ENCODE measurements around the gene ZBTB47.

The ZBTB47 gene

GRCh38 chr3:42686832-42687650 lies 33.5 kb downstream of the ZBTB47 start:
- peak; percentile 1 for DNase-seq

- peak; percentile 11 for DNase-seq
Measured at GRCh38 chr3:42688016-42688415, 34.5 kb downstream of the ZBTB47 start.

- DNase-seq: peak; percentile 5
Measured at GRCh38 chr3:42688487-42689420, 35.3 kb downstream of the ZBTB47 start.

- no peak for DNase-seq
Measured at GRCh38 chr3:42689421-42690014, 36.0 kb downstream of the ZBTB47 start.

- no peak for DNase-seq
Measured at GRCh38 chr3:42690191-42690590, 36.7 kb downstream of the ZBTB47 start.

- DNase-seq: no peak
Measured at GRCh38 chr3:42690766-42691680, 37.5 kb downstream of the ZBTB47 start.

- no peak for DNase-seq
Measured at GRCh38 chr3:42691816-42692666, 38.5 kb downstream of the ZBTB47 start.

GRCh38 chr3:42692667-42693529 lies 39.4 kb downstream of the ZBTB47 start:
- no peak for DNase-seq

- DNase-seq: no peak
Measured at GRCh38 chr3:42693530-42693930, 40.0 kb downstream of the ZBTB47 start.

- DNase-seq: no peak
Measured at GRCh38 chr3:42694366-42694765, 40.9 kb downstream of the ZBTB47 start.

GRCh38 chr3:42696356-42697288 lies 43.1 kb downstream of the ZBTB47 start:
- no peak for DNase-seq

GRCh38 chr3:42697289-42698051 lies 44.0 kb downstream of the ZBTB47 start:
- DNase-seq: no peak

- no peak for DNase-seq
Measured at GRCh38 chr3:42698216-42698910, 44.9 kb downstream of the ZBTB47 start.

- no peak for DNase-seq
Measured at GRCh38 chr3:42698911-42699230, 45.4 kb downstream of the ZBTB47 start.

- no peak for DNase-seq
Measured at GRCh38 chr3:42699511-42699971, 46.0 kb downstream of the ZBTB47 start.

GRCh38 chr3:42700366-42701288 lies 47.1 kb downstream of the ZBTB47 start:
- no peak for DNase-seq

Measured in activated T-cell treated with anti-CD3 and anti-CD28 coated beads, Interleukin-2, amount 50 U/mL, for 1 hour (primary cell).